GM23338 (cell line): ENCODE results near the gene NAALADL2. TPM values are rescaled to one million over a fixed set of nuclear protein-coding genes. Genes with fewer than 3 reads are reported as not detected.

Experiments used
- ATAC-seq: fragments of 200-7000 bp; cut with Tn5 transposase; 3 replicates; pipeline ENCODE4 v1.9.1; 2020
- DNase-seq: peaks from one replicate; pipeline ENCODE4 v3.0.0-alpha.2; 2015; ENCODE audit warnings: low spot score
- H2AFZ ChIP-seq: fragments of 200-600 bp; sonication (generic); 2 replicates; pipeline ENCODE4 v1.8.0; 2016; ENCODE audit warnings: antibody characterized with exemption, mild to moderate bottlenecking, moderate library complexity
- H3F3A ChIP-seq: fragments of 200-600 bp; sonication (generic); replicated peaks from 2 replicates; pipeline ENCODE4 v1.8.0; 2017; ENCODE audit warnings: antibody characterized with exemption, mixed run types, low read depth
- H3K27ac ChIP-seq: fragments of 200-600 bp; sonication (generic); 2 replicates; pipeline ENCODE4 v1.6.1; 2016; ENCODE audit warnings: low read depth
- H3K27me3 ChIP-seq: fragments of 200-600 bp; sonication (generic); 2 replicates; pipeline ENCODE4 v1.8.0; 2016; ENCODE audit warnings: mild to moderate bottlenecking, mixed run types, moderate library complexity; ENCODE audit not compliant: insufficient read depth
- H3K36me3 ChIP-seq: fragments of 200-600 bp; sonication (generic); 2 replicates; pipeline ENCODE4 v1.8.0; 2016; ENCODE audit warnings: mild to moderate bottlenecking; ENCODE audit not compliant: insufficient read depth
- H3K4me1 ChIP-seq: fragments of 200-600 bp; sonication (generic); 2 replicates; pipeline ENCODE4 v1.8.0; 2016; ENCODE audit warnings: mild to moderate bottlenecking, moderate library complexity; ENCODE audit not compliant: insufficient read depth
- H3K4me2 ChIP-seq: fragments of 200-600 bp; sonication (generic); 2 replicates; pipeline ENCODE4 v1.7.1; 2017; ENCODE audit warnings: mixed run types
- H3K4me3 ChIP-seq: fragments of 200-600 bp; sonication (generic); 2 replicates; pipeline ENCODE4 v1.6.1; 2016; ENCODE audit warnings: mixed run types
- H3K79me2 ChIP-seq: fragments of 200-600 bp; sonication (generic); replicated peaks from 2 replicates; pipeline ENCODE4 v1.8.0; 2017; ENCODE audit warnings: mild to moderate bottlenecking; ENCODE audit not compliant: insufficient read depth
- H3K9me2 ChIP-seq: fragments of 200-600 bp; sonication (generic); 2 replicates; pipeline ENCODE4 v1.8.0; 2017; ENCODE audit not compliant: insufficient read depth
- H4K20me1 ChIP-seq: fragments of 200-600 bp; sonication (generic); replicated peaks from 2 replicates; pipeline ENCODE4 v1.8.0; 2017; ENCODE audit warnings: mild to moderate bottlenecking; ENCODE audit not compliant: insufficient read depth
- H3K27ac Mint-ChIP-seq: 2 replicates; pipeline ENCODE4 v1.8.0; 2020; ENCODE audit warnings: inconsistent platforms, mild to moderate bottlenecking, moderate library complexity, mixed read lengths
- H3K27me3 Mint-ChIP-seq: 3 replicates; pipeline ENCODE4 v1.8.0; 2022; ENCODE audit warnings: low read depth, mild to moderate bottlenecking, moderate library complexity, mixed read lengths, inconsistent platforms; ENCODE audit not compliant: insufficient read depth, poor library complexity
- H3K36me3 Mint-ChIP-seq: 3 replicates; pipeline ENCODE4 v1.8.0; 2021; ENCODE audit warnings: low read depth, mild to moderate bottlenecking, inconsistent platforms, moderate library complexity, mixed read lengths
- H3K4me1 Mint-ChIP-seq: 3 replicates; pipeline ENCODE4 v1.8.0; 2020; ENCODE audit warnings: mild to moderate bottlenecking, inconsistent platforms, mixed read lengths
- H3K4me3 Mint-ChIP-seq: 3 replicates; pipeline ENCODE4 v1.8.0; 2021; ENCODE audit warnings: moderate library complexity, mild to moderate bottlenecking, inconsistent platforms, mixed read lengths
- H3K9me3 Mint-ChIP-seq: 3 replicates; pipeline ENCODE4 v1.8.0; 2020; ENCODE audit warnings: moderate library complexity, mild to moderate bottlenecking, inconsistent platforms, mixed read lengths
- CREB1 ChIP-seq: fragments of 250-450 bp; sonication (Bioruptor Pico); IDR thresholded peaks from 2 replicates; pipeline ENCODE4 v1.5.0; 2020; ENCODE audit warnings: low read depth, mild to moderate bottlenecking, moderate library complexity
- CTCF ChIP-seq, 2 experiments: fragments of 200-600 bp in 1 of 2; sonication (generic) in 1 of 2; conservative IDR thresholded peaks; 2 replicates each; pipeline versions ENCODE4 v1.5.1 to v1.6.1; 2016 to 2017; ENCODE audit warnings: antibody characterized with exemption in 2 of 2, low read depth in 2 of 2, mild to moderate bottlenecking in 2 of 2, moderate library complexity in 1 of 2
- EZH2phosphoT487 ChIP-seq: fragments of 200-600 bp; sonication (generic); IDR thresholded peaks from one replicate; pipeline ENCODE4 v1.8.1; 2018; ENCODE audit warnings: antibody characterized with exemption; ENCODE audit not compliant: unreplicated experiment
- STAT1 ChIP-seq: IDR thresholded peaks from one replicate; pipeline ENCODE4 v1.6.1; 2016; ENCODE audit warnings: antibody characterized with exemption; ENCODE audit not compliant: unreplicated experiment
- ZNF114 ChIP-seq: fragments of 250-450 bp; sonication (Bioruptor Pico); IDR thresholded peaks from 2 replicates; pipeline ENCODE4 v1.5.0; 2020; ENCODE audit warnings: mild to moderate bottlenecking, moderate library complexity
- ZNF331 ChIP-seq: fragments of 250-450 bp; sonication (Bioruptor Pico); IDR thresholded peaks from 2 replicates; pipeline ENCODE4 v1.5.0; 2020; ENCODE audit warnings: low read depth, mild to moderate bottlenecking, moderate library complexity
- ZNF462 ChIP-seq: fragments of 250-450 bp; sonication (Bioruptor Pico); IDR thresholded peaks from 2 replicates; pipeline ENCODE4 v1.5.0; 2020; ENCODE audit warnings: mild to moderate bottlenecking, moderate library complexity
- polyA plus RNA-seq: library from polyadenylated mRNA; unstranded; fragments of >200 nt; fragmentation: Nextera tagmentation; extraction: Ambion mirVana; gene quantifications from 2 replicates; pipeline ENCODE4 v1.2.1, GENCODE V29; 2016
- total RNA-seq: library from RNA; depleted of rRNA; stranded (reverse); fragments of >200 nt; shearing (Covaris generic); gene quantifications from 2 replicates; pipeline ENCODE4 v1.2.3, GENCODE V29; 2014

The NAALADL2 gene
- total and polyA plus RNA-seq, 2 experiments from 2014 or later, result 1.6 to 2.6 TPM

DNA sequence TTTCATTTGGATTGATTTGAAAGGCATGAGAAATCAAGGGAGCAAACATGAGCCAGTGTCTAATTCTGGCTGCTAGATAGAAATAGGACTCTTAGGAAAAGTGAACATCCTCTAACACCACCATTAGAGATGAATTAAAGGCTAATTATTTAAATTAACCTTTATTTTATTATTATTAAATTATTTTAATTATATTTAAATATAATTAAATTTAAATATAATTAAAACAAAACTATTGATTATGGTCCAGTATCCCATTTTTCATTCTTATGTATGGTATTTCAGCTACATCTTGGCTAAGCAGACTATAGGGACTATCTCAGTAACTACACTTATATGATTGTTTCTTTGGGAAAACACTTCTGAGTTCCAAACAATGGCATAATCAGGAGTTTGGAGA is 904.8 kb downstream of the NAALADL2 start (continued):
- TF ChIP-seq EZH2phosphoT487 (no peak), STAT1 (no peak), CREB1 (no peak), ZNF462 (no peak)

- Histone ChIP-seq H3K9me2 (0 out of 2 replicates have a peak, but pooled peaks cover 6% of the 10 kb centered on the region), H3K4me3 (no peak overlapping the region), H3K27ac (no peak overlapping the region), H3K36me3 (no peaks in the 10 kb centered on the region), H3F3A (no peaks in the 10 kb centered on the region), H3K79me2 (no peaks in the 10 kb centered on the region), H3K4me1 (no peaks in the 10 kb centered on the region; the same call in 1 of the 2 replicates), H3K27me3 (no peaks in the 10 kb centered on the region), H2AFZ (0 out of 2 replicates have a peak overlapping the region, but pooled peaks have one; percentile 35), H3K4me2 (no peak overlapping the region), H4K20me1 (no peaks in the 10 kb centered on the region)
- DNase-seq (no peak), ATAC-seq (no peak)
- no peak overlapping the region for H3K4me3 Mint-ChIP-seq
- H3K9me3 Mint-ChIP-seq, result no peaks in the 10 kb centered on the region
- H3K27me3 Mint-ChIP-seq, result no peaks in the 10 kb centered on the region
- H3K27ac Mint-ChIP-seq, result no peak overlapping the region
- H3K4me1 Mint-ChIP-seq, result no peaks in the 10 kb centered on the region
- no peaks in the 10 kb centered on the region for H3K36me3 Mint-ChIP-seq
- TF ChIP-seq CTCF (conservative IDR thresholded peaks at IDR 0.05; ENCODE audit: low read depth in 2 of 2) (no peak), EZH2phosphoT487 (no peak), ZNF462 (no peak), ZNF114 (CRISPR knock-in tag) (no peak), ZNF331 (CRISPR knock-in tag) (no peak)
These were observed 905.6 kb downstream of the NAALADL2 start for GRCh38 chr3:175764722-175765121.
